Anterior cingulate cortex (tissue), 58 donors: ENCODE data around the gene ETF1.

Source experiments
- DNase-seq, 58 donors: peaks; one replicate each; lab custom pipeline; 2025; lab: John Stamatoyannopoulos, UW

ETF1 gene

DNA sequence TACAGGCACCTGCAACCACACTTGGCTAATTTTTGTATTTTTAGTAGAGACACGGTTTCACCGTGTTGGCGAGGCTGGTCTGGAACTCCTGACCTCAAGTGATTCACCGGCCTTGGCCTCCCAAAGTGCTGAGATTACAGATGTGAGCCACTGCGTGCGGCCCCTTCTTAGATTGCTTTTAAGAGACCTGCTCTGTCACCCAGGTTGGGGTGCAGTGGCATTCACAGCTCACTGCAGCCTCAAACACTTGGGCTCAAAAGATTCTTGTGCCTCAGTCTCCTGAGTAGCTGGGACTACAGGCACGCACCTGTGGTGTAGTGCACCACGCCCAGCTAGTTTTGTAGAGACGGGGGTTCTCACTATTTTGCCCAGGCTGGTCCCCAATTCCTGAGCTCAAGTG lies 21.2 kb upstream of the ETF1 start:
- no peak for DNase-seq

DNA sequence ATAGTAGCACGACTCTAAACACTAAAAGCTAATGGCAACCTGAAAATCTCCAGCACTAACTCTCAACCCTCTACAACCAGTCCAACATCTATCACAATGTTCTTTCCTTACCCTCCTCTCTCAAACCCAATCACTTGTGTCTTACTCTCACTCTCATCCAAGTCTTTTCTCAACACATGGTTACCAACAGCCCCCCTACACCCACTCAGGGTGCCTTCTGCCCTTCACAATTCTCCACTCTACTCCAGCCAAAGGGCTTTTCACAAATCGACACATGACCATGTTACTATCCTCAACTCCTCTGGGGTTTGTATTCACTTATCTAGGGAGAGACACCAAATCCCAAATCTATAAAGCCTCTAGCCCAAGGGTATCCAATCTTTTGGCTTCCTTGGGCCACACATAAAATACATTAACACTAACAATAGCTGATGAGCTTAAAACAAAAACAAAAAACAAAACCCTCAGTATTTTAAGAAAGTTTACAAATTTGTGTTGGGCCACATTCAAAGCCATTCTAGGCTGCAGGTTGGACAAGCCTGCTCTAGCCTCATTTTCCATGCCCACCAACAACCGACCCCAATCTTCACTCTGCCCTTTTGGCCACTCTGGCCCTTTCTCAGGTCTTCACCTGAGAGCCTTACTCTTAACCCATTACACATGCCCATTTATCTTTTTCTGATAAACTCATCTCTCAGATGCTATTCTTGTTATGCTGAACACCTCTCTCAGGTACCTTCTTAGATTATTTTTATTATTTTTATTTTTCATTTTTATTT lies 20.5 kb upstream of the ETF1 start:
- no peak for DNase-seq

DNA sequence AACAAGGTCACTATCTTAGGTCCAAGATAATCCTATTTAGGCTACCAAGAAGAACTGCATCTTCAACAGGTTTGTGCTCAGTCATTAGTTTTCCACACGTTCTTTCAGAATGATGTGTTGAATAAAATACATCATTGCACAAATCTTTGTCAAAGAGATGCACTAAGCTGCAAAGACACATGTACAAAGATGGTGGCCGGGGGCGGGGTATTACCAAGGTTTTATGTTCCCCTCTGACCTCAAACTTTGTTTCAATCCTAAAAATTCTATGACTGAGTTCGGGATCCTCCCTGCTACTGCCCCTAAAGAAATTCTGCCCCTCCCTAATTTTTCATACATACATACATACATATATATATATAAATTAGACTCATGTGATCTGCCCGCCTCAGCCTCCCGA lies 17.9 kb upstream of the ETF1 start:
- DNase-seq = no peak

- no peak for DNase-seq
These were observed 16.9 kb upstream of the ETF1 start for GRCh38 chr5:138559937-138560336.

- DNase-seq = no peak
These were observed 14.6 kb upstream of the ETF1 start for GRCh38 chr5:138557677-138558076.

- no peak for DNase-seq
These were observed 11.1 kb upstream of the ETF1 start for GRCh38 chr5:138554143-138554542.

GRCh38 chr5:138553437-138554095 lies 10.5 kb upstream of the ETF1 start:
- DNase-seq = no peak

GRCh38 chr5:138552657-138553056 lies 9.6 kb upstream of the ETF1 start:
- no peak for DNase-seq

DNA sequence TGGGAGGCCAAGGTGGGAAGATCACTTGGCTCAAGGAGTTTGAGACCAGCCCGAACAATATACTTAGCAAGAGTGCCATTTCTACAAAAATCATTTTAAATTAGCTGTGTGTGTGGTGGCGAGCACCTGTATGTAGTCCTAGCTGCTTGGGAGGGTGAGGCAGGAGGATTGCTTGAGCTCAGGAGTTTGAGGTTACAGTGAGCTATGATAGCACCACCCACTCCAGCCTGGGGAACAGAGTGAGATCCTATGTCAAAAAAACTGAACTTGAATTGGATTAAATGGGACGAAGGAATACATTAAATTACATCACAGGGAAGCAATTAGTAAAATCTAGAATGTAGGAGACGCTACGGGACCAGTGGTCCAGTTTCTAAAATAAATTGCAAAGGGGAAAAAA lies 6.4 kb upstream of the ETF1 start:
- DNase-seq = no peak

DNA sequence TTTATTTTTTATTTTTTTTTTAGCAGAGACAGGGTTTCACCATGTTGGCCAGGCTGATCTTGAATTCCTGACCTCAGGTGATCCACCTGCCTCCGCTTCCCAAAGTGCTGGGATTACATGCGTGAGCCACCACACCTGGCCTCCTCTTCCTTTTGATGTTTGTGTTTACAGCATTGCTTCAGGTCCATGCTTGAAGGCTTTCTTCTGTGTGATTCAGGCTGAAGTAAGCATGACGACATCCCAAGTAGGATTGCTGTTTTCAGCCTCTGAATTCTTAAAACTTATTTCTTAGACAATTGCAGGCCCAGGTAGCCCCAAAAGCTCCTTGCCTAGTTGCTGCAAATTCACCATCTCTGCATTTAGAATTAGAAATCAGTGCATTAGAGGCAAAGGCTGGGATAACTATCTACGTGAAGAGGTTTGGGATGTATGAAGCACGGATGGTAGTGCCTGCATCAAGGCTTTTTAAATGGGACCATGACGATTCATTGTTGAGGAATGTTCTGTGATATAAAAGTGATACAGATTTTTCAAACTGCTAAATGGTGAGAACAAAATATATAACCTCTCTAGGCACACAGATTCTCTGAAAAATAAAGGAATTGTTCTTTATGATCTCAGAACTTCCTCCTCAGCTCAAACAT lies 3.0 kb upstream of the ETF1 start:
- DNase-seq = no peak

GRCh38 chr5:138544181-138545134 lies 1.4 kb upstream of the ETF1 start:
- no peak for DNase-seq

DNA sequence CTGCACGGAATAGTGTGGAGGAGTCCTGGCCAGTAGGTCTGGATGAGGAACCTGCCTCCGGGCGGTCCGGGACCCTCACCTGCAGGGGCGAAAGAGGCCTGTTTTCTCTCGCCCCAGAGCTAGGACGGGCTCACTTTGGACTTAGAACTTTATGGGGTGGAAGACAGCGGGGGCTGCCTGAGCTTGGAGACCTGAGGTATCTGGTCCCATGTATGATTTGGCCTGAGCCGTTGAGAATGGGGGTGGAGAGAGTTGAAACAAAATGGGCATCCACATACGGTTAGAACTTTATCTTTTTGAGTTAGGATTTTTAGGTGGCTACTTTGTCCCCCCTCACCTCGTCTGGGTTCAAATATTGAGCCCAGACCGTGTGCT lies 681 bp upstream of the ETF1 start:
- peak in 2 of 58 donors; percentile 55 to 76 for DNase-seq

DNA sequence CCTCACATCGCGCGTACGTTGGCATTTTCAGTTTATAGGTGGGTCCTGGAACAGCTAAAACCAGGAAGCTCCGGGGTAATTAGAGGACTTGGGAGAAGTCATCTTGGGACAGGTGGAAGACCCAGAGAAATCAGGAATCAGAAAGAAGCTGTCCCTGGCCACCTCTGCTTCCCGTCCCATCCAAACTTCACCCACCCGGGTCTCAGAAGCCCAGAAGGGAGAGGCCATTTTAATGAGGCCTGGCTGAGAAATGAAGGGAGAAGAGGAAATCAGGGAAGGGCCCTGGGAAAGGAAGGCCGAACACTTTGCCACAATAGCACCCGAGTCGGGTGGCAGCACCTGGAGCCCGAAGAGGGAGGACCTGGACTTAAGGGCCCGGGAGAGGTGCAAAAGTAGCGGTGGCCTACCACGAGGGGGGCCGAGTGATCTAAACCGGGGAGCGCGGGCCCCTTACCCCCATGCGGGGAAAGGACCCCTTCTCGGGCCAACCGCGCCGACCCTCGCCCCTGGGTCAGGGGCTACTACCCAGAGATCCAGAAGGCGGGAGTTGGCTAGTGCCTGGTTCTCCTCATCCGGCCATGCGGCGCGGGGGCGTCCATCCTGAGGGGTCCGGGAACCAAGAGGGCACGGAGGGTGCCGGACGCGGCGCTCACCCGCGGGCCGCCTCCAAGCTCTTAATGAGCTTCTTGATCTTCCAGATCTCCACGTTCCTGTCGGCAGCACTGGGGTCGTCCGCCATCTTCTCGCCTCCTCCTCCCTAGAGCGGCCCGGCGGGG lies 668 bp downstream of the ETF1 start:
- peak in 4 of 58 donors; percentile 6 to 54 (median 22) for DNase-seq

DNA sequence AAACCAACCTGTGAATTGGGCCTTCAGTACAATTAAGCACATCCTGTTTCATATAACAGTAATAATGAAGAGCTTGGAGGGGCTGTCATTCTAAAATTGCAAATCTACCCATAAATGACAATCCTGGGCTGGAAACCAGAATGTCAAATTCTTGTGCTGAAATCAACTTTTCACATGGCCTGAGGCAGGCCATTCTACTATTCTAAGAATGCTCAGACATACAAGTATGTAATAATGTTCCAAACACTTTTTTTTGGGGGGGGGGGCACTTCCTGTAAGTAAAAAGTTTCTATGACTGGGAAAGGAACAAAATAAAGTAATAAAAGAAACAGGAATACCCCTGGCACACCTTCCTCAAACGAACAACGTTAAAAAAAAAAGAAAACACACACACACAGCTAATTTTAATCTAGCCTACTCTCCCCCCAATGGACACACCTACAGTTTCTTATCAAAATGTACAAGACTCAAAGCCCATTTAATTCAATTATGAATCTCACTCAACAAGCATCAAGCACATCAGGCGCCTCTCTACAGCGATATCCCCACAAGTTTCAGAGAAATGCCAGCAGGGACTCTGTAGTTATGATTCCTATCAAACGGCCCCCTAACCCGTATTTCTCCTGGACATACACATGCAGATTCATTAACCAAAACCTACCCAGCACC lies 1.4 kb downstream of the ETF1 start:
- DNase-seq = no peak

DNA sequence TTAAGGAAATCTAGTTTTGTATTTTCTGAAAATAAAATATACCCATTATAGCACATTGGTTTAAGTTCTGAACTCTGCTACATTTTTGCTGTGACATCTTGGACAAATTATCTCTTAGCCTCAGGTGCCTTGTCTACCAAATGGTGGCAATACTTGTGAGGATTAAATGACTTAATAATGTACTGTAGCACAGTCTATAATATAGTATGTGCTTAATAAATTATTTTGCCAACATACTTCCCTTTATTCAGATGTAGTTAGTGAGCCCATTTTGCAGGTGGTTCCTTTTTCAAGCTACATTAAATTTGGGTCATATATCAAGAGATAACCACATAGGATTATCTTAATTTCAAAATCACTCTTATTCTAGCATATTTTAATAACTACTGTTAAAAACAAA lies 3.2 kb downstream of the ETF1 start:
- DNase-seq = no peak

DNA sequence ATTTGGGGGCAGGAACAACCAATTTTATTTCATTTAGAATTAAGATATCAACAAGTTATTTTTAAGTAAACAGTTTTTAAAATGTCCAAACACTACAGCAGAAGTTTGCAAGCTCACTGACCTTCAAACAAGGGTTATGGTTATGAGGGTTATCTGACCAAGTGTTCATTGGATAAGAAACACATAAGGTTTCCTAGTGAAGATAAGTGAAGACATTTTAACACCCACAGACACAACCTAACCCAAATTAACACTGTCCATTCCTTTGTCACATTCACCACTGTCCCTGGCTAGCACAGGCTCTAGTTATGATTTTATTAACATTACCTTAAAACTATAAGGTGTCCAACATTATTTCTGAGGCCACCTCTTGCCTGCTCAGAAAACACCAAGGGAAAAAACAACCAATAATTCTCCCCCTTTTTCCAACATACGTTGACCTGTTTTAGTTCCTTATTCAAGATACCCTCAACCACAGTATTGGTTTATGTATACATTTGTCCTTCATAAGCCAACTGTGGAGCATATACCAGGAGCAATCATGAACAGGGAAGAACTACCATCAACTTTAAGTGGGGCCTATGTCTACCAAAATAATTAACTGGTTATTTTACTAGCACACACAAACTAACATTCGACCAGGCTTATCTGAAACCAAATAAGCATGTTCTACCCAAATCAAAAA lies 4.0 kb downstream of the ETF1 start:
- DNase-seq = no peak

- DNase-seq = peak in 1 of 58 donors; percentile 10
These were observed 6.2 kb downstream of the ETF1 start for GRCh38 chr5:138536665-138537315.

DNA sequence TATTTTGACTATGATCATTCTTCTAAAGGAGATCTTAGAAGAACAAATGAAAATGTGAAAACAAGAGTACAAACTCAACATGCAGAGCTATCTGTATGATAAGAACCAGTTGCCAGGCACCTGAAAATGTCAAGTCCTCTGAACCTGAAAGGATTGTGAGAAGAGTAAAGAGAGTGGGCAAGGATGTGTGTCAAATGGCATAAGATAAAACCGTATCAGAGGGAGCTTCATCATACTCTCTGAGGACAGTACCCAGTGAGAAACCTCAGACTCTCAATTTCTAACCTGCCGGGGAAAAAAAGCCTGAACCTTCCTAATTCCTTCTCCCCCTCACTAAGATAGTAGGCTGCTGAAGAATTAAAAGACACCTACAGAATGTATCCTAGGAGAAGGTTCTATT lies 6.8 kb downstream of the ETF1 start:
- DNase-seq = no peak
